Kidney epithelial cell (primary cell): Measurements from ENCODE around the gene SLC1A5. TPM values are rescaled to one million over a fixed set of nuclear protein-coding genes. Genes with fewer than 3 reads are reported as not detected.
"Not testable (repeated sequence)": the region's sequence is repeated elsewhere in the genome, so short reads cannot be mapped to it uniquely, and the experiment has no call there.

Experiments
- DNase-seq: peaks from one replicate; pipeline ENCODE4 v3.0.0-alpha.2; 2010; ENCODE audit warnings: low read depth
- H3K27me3 ChIP-seq: 2 replicates; pipeline ENCODE4 v1.6.0; 2011; ENCODE audit warnings: low read length; ENCODE audit not compliant: control insufficient read depth, insufficient read depth
- H3K36me3 ChIP-seq: 2 replicates; pipeline ENCODE4 v1.5.1; 2011; ENCODE audit warnings: low read length; ENCODE audit not compliant: control insufficient read depth, insufficient read depth
- H3K4me3 ChIP-seq: 2 replicates; pipeline ENCODE4 v1.5.1; 2011; ENCODE audit warnings: low read depth, mild to moderate bottlenecking, control low read depth, low read length
- total RNA-seq: library from RNA; depleted of rRNA; stranded (reverse); fragments of >200 nt; gene quantifications from 2 replicates; pipeline ENCODE4 v1.2.3, GENCODE V29; 2015
- TF ChIP-seq, protein P1 (sequence below): IDR thresholded peaks from 2 replicates; pipeline ENCODE4 v1.5.1; 2011; ENCODE audit warnings: mild to moderate bottlenecking, moderate library complexity, low read length, control low read depth, inconsistent platforms; ENCODE audit not compliant: insufficient read depth, poor library complexity, severe bottlenecking

Gene SLC1A5
- total RNA-seq, 1 donor from 2014 or later, result 192 TPM

DNA sequence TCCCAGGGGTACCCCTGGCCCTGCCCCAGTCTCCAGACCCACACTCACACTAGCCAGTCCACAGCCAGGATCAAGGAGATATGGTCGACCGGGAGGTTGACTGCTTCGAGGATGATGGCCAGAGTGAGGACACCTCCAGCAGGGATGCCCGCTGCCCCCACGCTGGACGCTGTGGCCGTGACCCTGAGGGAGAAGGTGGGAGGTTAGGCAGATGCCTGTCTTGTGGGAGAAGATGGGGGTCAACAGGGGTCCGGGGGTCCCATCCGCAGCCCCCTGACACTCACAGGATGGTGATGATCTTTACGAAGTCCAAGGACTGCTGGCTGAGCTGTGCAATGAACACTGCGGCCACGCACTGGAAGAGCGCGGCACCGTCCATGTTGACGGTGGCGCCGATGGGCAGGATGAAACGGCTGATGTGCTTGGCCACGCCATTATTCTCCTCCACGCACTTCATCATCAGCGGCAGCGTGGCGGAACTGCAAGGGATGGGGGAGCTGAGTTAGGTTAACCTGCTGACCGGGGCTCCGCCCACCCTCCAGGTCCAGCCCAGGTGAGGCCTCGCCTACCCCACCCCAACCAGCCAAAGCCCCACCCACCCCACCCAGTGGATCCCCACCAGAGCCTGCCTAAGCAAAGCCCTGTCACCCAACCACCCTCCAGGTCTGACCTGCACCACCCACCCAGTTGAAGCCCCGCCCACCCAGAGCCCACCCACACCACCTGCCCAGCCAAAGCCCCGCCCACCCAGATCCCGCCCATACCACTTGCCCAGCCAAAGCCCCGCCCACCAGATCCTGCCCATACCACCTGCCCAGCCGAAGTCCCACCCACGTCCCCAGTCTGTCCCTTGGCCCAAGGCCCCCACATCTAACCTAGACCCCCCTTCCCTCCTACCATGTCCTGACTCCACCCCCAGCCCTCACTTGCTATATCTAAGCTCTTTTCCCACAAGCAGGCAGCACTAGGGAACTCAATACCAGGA is 11.2 kb downstream of the SLC1A5 start:
- Histone ChIP-seq H3K27me3 (no peaks in the 10 kb centered on the region), H3K4me3 (no peak overlapping the region), H3K36me3 (peaks cover 4% of the 10 kb centered on the region)
- TF ChIP-seq, protein P1, sequence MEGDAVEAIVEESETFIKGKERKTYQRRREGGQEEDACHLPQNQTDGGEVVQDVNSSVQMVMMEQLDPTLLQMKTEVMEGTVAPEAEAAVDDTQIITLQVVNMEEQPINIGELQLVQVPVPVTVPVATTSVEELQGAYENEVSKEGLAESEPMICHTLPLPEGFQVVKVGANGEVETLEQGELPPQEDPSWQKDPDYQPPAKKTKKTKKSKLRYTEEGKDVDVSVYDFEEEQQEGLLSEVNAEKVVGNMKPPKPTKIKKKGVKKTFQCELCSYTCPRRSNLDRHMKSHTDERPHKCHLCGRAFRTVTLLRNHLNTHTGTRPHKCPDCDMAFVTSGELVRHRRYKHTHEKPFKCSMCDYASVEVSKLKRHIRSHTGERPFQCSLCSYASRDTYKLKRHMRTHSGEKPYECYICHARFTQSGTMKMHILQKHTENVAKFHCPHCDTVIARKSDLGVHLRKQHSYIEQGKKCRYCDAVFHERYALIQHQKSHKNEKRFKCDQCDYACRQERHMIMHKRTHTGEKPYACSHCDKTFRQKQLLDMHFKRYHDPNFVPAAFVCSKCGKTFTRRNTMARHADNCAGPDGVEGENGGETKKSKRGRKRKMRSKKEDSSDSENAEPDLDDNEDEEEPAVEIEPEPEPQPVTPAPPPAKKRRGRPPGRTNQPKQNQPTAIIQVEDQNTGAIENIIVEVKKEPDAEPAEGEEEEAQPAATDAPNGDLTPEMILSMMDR, result no peak
- no peak for DNase-seq

DNA sequence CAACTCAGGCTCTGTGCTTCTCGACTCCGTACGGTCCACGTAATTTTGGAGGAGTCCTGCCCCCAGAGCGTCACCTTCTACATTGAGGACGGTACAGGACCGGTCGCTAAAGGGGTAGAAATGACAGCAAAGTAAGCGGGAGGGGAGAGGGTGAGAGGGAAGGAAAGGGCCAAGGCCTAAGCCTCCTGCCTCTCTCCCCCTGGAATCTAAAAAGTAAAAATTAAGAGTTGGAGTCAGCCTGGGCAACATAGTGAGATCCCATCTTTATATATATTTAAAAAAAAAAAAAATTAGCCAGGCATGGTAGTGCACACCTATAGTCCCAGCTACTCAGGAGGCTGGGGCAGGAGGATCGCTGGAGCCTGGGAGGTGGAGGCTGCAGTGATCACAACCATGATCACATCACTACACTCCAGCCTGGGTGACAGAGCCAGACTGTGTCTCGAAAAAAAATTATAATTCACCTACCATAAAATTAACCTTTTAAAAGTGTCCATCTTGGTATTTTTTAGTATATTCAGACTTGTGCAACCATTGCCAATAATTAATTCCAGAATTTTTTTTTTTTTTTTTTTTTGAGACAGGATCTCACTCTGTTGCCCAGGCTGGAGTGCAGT is 12.6 kb downstream of the SLC1A5 start:
- Histone ChIP-seq H3K36me3 (peaks cover 4% of the 10 kb centered on the region), H3K27me3 (no peaks in the 10 kb centered on the region), H3K4me3 (no peak overlapping the region)
- TF ChIP-seq, protein P1, result no peak
- no peak for DNase-seq

DNA sequence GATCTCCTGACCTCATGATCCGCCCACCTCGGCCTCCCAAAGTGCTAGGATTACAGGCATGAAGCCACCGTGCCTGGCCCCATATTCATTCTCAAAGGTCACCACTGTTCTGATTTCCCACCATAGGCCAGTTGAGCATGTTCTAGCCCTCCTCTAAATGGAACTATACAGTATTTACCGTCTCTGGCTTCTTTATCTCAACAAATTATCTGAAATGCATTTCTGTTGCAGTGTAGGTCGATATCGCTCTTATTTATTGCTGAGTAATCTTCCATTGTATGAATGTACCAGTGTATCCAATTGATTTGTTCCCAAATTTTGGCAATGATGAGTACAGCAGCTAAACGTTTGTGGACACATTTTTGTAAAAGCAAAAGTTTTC is 15.4 kb downstream of the SLC1A5 start:
- Histone ChIP-seq H3K27me3 (no peaks in the 10 kb centered on the region), H3K4me3 (no peak overlapping the region), H3K36me3 (peaks cover 4% of the 10 kb centered on the region)
- no peak for DNase-seq
- TF ChIP-seq, protein P1, result no peak

DNA sequence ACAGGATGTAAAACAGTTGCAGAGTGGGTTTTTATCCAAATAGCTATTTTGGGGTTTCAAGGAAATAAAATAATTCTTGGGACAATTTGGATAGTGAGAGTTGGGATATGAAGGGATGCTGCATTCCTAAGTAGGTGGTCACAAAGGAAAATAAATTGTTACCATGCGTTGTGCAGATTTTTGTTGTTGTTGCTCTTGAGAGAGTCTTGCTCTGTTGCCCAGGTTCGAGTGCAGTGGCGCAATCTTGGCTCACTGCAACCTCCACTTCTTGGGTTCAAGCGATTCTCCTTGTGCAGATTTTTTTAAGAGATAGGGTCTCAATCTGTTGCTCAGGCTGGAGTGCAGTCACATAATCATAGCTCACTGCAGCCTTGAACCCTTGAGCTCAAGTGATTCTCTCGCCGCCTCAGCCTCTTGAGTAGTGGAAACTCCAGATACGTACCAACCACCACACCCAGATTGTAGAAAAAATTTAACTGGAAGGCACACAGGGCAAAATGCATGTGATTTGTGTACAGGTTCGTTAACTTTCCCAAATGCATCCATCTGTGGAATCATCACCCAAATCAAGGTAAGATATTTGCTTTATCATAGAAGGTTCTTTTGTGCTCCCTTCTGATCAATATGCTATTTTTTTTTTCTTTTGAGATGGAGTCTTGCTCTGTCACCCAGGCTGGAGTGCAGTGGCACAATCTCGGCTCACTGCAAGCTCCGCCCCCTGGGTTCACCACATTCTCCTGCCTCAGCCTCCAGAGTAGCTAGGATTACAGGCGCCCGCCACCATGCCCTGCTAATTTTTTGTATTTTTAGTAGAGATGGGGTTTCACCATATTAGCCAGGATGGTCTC is 16.0 kb downstream of the SLC1A5 start:
- DNase-seq, result no peak
- Histone ChIP-seq H3K27me3 (no peaks in the 10 kb centered on the region), H3K36me3 (peaks cover 4% of the 10 kb centered on the region), H3K4me3 (no peak overlapping the region)
- TF ChIP-seq, protein P1, result no peak

DNA sequence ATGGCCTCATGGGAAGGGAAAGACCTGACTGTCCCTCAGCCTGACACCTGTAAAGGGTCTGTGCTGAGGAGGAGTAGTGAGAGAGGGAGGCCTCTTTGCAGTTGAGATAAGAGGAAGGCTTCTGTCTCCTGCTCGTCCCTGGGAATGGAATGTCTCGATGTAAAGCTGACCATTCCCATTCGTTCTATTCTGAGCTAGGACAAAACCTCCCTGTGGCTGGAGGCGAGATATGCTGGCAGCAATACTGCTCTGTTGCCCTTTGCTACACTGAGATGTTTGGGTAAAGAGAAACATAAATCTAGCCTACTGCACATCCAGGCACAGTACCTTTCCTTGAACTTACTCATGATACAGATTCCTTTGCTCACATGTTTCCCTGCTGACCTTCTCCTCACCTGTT is 19.6 kb downstream of the SLC1A5 start:
- not testable (repeated sequence) for H3K27me3 ChIP-seq, DNase-seq, H3K4me3 ChIP-seq, H3K36me3 ChIP-seq
